Measurements from ENCODE around the gene ANKRD6. TPM values are rescaled to one million over a fixed set of nuclear protein-coding genes. Genes with fewer than 3 reads are reported as not detected.

The ANKRD6 gene
- total and polyA plus RNA-seq, 2 donors (not counting 3 experiments of a cell fraction or from before 2014, with no cell fraction given), result 3.4 to 9.6 TPM

- intact Hi-C loops (cut with micrococcal nuclease), result loop anchor here (10.0 kb wide), 2 partner anchors 376 to 1036 kb away; partner anchors contain the start of gene MDN1
Observed at GRCh38 chr6:89439014-89439413, 6.1 kb downstream of the ANKRD6 start.

GRCh38 chr6:89440200-89440599 is 7.2 kb downstream of the ANKRD6 start:
- no peak for FAIRE-seq

More at GRCh38 chr6:89439014-89439413, 6.1 kb downstream of the ANKRD6 start:
- no peak overlapping the region for H2AFZ ChIP-seq (ENCODE audit: low read depth, low read length)
- H3K4me3 ChIP-seq (replicated peaks in 1 of 3; ENCODE audit: insufficient read depth in 1 of 3, low read depth in 1 of 3, low read length in 3 of 3), result no peak overlapping the region
- H3K79me2 ChIP-seq (ENCODE audit: control insufficient read depth, insufficient read depth, low read length), result no peaks in the 10 kb centered on the region
- H3K27me3 ChIP-seq (ENCODE audit: control insufficient read depth in 2 of 2, insufficient read depth in 2 of 2, low read length in 2 of 2), result peaks cover 0 to 3% of the 10 kb centered on the region in 2 experiments
- no peak overlapping the region for H3K9ac ChIP-seq (replicated peaks; ENCODE audit: extremely low read depth, insufficient read depth, low read length)
- H3K4me2 ChIP-seq (ENCODE audit: insufficient read depth, low read length), result no peak overlapping the region
- BruUV-seq (replicated peaks), result no TSS peak
- ChIA-PET POLR2A (no interaction called here), CTCF (no interaction called here)
- TF ChIP-seq MYC (IDR thresholded peaks at IDR 0.05; ENCODE audit: low read depth, low read length) (no peak), JUN (IDR thresholded peaks at IDR 0.05; ENCODE audit: borderline replicate concordance, insufficient read depth, insufficient read length, low read depth) (no peak), POLR2AphosphoS5 (IDR thresholded peaks at IDR 0.05; ENCODE audit: insufficient read depth, low read depth, low read length) (no peak)
- H4K20me1 ChIP-seq (replicated peaks; ENCODE audit: control insufficient read depth, extremely low read depth, insufficient read depth, low read length), result no peaks in the 10 kb centered on the region
- dilution Hi-C loops (cut with MboI; ENCODE audit: extremely low pct_ligation_motif_present, low sequenced_read_pairs), result no loop called here
- H3K36me3 ChIP-seq (ENCODE audit: control insufficient read depth in 2 of 2, extremely low read depth in 1 of 2, insufficient read depth in 2 of 2, low read length in 2 of 2), result no peaks in the 10 kb centered on the region
- no peaks in the 10 kb centered on the region for H3K9me3 ChIP-seq (replicated peaks; ENCODE audit: control insufficient read depth, insufficient read depth, low read length)
- FAIRE-seq (no peak), DNase-seq (ENCODE audit: low read depth, low spot score) (no peak)
- no peaks in the 10 kb centered on the region for H3K9me1 ChIP-seq (replicated peaks; ENCODE audit: control insufficient read depth, extremely low read depth, insufficient read depth, low read length)
- no peak overlapping the region for H3K27ac ChIP-seq (ENCODE audit: insufficient read depth, low read depth, low read length)
- peaks cover 12% of the 10 kb centered on the region for H3K4me1 ChIP-seq (ENCODE audit: control insufficient read depth, extremely low read depth, insufficient read depth, low read length)

More at GRCh38 chr6:89440200-89440599, 7.2 kb downstream of the ANKRD6 start:
- Histone ChIP-seq H3K9me3 (replicated peaks; ENCODE audit: control insufficient read depth, insufficient read depth, low read length) (no peaks in the 10 kb centered on the region), H3K79me2 (ENCODE audit: control insufficient read depth, insufficient read depth, low read length) (no peaks in the 10 kb centered on the region), H3K9me1 (replicated peaks; ENCODE audit: control insufficient read depth, extremely low read depth, insufficient read depth, low read length) (no peaks in the 10 kb centered on the region), H3K36me3 (ENCODE audit: control insufficient read depth in 2 of 2, extremely low read depth in 1 of 2, insufficient read depth in 2 of 2, low read length in 2 of 2) (no peaks in the 10 kb centered on the region), H3K4me1 (ENCODE audit: control insufficient read depth, extremely low read depth, insufficient read depth, low read length) (peaks cover 12% of the 10 kb centered on the region), H3K27me3 (ENCODE audit: control insufficient read depth in 2 of 2, insufficient read depth in 2 of 2, low read length in 2 of 2) (no peaks in the 10 kb centered on the region), H3K4me3 (replicated peaks in 1 of 3; ENCODE audit: insufficient read depth in 1 of 3, low read depth in 1 of 3, low read length in 3 of 3) (no peak overlapping the region), H3K9ac (replicated peaks; ENCODE audit: extremely low read depth, insufficient read depth, low read length) (no peak overlapping the region), H4K20me1 (replicated peaks; ENCODE audit: control insufficient read depth, extremely low read depth, insufficient read depth, low read length) (no peaks in the 10 kb centered on the region), H3K27ac (ENCODE audit: insufficient read depth, low read depth, low read length) (no peak overlapping the region), H3K4me2 (ENCODE audit: insufficient read depth, low read length) (no peak overlapping the region), H2AFZ (ENCODE audit: low read depth, low read length) (no peak overlapping the region)
- no TSS peak for BruUV-seq (replicated peaks)
- CTCF ChIA-PET, result interaction anchor here (1.0 to 1.2 kb wide), 2 partner anchors 8 to 24 kb away, joined by 3 to 4 read pairs; partner anchors contain the start of gene ANKRD6
- POLR2A ChIA-PET, result no interaction called here
- TF ChIP-seq JUN (IDR thresholded peaks at IDR 0.05; ENCODE audit: borderline replicate concordance, insufficient read depth, insufficient read length, low read depth) (no peak), POLR2A (IDR thresholded peaks at IDR 0.05; ENCODE audit: low read depth, low read length) (no peak), POLR2AphosphoS5 (IDR thresholded peaks at IDR 0.05; ENCODE audit: insufficient read depth, low read depth, low read length) (no peak), FOS (IDR thresholded peaks at IDR 0.05; ENCODE audit: borderline replicate concordance, insufficient read depth, low read length) (no peak), MYC (IDR thresholded peaks at IDR 0.05; ENCODE audit: low read depth, low read length) (no peak), CTCF (IDR thresholded peaks at IDR 0.05; ENCODE audit: extremely low read depth in 1 of 2, insufficient read depth in 1 of 2, low read depth in 1 of 2, low read length in 2 of 2) (no peak), MAX (IDR thresholded peaks at IDR 0.05; ENCODE audit: insufficient read depth, insufficient read length) (no peak), GATA2 (IDR thresholded peaks at IDR 0.05; ENCODE audit: insufficient read depth, insufficient read length, low read depth, low read length) (no peak), EZH2 (IDR thresholded peaks at IDR 0.05; ENCODE audit: borderline replicate concordance, low read depth, low read length, severe bottlenecking) (no peak)
- intact Hi-C loops (cut with micrococcal nuclease), result no loop called here
- dilution Hi-C loops (cut with MboI; ENCODE audit: extremely low pct_ligation_motif_present, low sequenced_read_pairs), result no loop called here
- DNase-seq (ENCODE audit: low read depth, low spot score), result no peak
